ENCODE data around the gene CLMP. TPM values are rescaled to one million over a fixed set of nuclear protein-coding genes. Genes with fewer than 3 reads are reported as not detected.
"Not testable (repeated sequence)": the region's sequence is repeated elsewhere in the genome, so short reads cannot be mapped to it uniquely, and the experiment has no call there.

Gene CLMP
- polyA plus RNA-seq, 1 donor (not counting 4 experiments of a cell fraction or from before 2014, with no cell fraction given): 2.7 TPM

DNA sequence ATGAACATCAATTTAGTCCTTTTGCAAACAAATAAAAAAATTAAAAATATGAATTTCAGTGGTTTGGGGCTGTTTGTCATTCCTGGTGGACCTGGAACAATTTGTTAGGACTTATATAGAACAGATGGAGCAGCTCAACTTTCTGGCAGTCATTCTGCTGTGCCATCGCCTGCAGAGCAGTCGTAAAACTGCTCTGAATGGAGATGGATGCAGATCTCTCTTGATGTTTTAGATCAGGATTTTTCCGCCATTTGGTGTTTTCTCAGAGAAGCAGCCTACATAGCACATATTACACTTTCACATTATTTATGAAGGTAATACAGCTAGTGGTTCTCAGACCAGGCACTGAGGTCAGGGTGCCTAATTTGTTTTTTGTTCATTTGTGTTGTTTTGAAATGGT, 101.3 kb downstream of the CLMP start:
- H4K20me1 ChIP-seq (ENCODE audit: control insufficient read depth, extremely low read depth, insufficient read depth, low read length): no peaks in the 10 kb centered on the region
- no peak overlapping the region for H3K27ac ChIP-seq (ENCODE audit: control insufficient read depth, insufficient read depth, low read length)
- FAIRE-seq (no peak), DNase-seq (ENCODE audit: low read depth, low spot score) (no peak)
- no peak overlapping the region for H3K4me3 ChIP-seq (ENCODE audit: control insufficient read depth in 2 of 3, extremely low read depth in 1 of 3, insufficient read depth in 2 of 3, low read depth in 1 of 3, low read length in 3 of 3)
- H3K36me3 ChIP-seq (ENCODE audit: control insufficient read depth in 2 of 2, extremely low read depth in 1 of 2, insufficient read depth in 2 of 2, low read length in 2 of 2): peaks cover 0 to 4% of the 10 kb centered on the region in 2 experiments
- H3K4me2 ChIP-seq (ENCODE audit: control insufficient read depth, extremely low read depth, insufficient read depth, low read depth, low read length): no peak overlapping the region
- no peaks in the 10 kb centered on the region for H3K9me3 ChIP-seq (ENCODE audit: control insufficient read depth, low read depth, low read length)
- no peak for TF ChIP-seq EZH2 (IDR thresholded peaks at IDR 0.05; ENCODE audit: low read length)
- TF ChIP-seq, protein P1, sequence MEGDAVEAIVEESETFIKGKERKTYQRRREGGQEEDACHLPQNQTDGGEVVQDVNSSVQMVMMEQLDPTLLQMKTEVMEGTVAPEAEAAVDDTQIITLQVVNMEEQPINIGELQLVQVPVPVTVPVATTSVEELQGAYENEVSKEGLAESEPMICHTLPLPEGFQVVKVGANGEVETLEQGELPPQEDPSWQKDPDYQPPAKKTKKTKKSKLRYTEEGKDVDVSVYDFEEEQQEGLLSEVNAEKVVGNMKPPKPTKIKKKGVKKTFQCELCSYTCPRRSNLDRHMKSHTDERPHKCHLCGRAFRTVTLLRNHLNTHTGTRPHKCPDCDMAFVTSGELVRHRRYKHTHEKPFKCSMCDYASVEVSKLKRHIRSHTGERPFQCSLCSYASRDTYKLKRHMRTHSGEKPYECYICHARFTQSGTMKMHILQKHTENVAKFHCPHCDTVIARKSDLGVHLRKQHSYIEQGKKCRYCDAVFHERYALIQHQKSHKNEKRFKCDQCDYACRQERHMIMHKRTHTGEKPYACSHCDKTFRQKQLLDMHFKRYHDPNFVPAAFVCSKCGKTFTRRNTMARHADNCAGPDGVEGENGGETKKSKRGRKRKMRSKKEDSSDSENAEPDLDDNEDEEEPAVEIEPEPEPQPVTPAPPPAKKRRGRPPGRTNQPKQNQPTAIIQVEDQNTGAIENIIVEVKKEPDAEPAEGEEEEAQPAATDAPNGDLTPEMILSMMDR (optimal IDR thresholded peaks at IDR 0.05 in 1 of 3, IDR thresholded peaks at IDR 0.05 in 1 of 3, conservative IDR thresholded peaks at IDR 0.05 in 1 of 3; ENCODE audit: extremely low read depth in 1 of 3, insufficient read depth in 2 of 3, low read length in 3 of 3): no peak
- H3K9me1 ChIP-seq (ENCODE audit: control insufficient read depth, extremely low read depth, insufficient read depth, low read length): no peaks in the 10 kb centered on the region
- no peaks in the 10 kb centered on the region for H3K4me1 ChIP-seq (ENCODE audit: control insufficient read depth, extremely low read depth, insufficient read depth, low read length)
- H3K79me2 ChIP-seq (ENCODE audit: control insufficient read depth, insufficient read depth, low read length): no peaks in the 10 kb centered on the region
- H3K9ac ChIP-seq (ENCODE audit: control insufficient read depth, extremely low read depth, insufficient read depth, low read length): no peak overlapping the region
- H2AFZ ChIP-seq (ENCODE audit: control insufficient read depth, low read length): no peak overlapping the region
- dilution Hi-C loops (cut with MboI; ENCODE audit: extremely low pct_ligation_motif_present, low sequenced_read_pairs): no loop called here
- no peaks in the 10 kb centered on the region for H3K27me3 ChIP-seq (ENCODE audit: control insufficient read depth, extremely low read depth, insufficient read depth, low read length)

DNA sequence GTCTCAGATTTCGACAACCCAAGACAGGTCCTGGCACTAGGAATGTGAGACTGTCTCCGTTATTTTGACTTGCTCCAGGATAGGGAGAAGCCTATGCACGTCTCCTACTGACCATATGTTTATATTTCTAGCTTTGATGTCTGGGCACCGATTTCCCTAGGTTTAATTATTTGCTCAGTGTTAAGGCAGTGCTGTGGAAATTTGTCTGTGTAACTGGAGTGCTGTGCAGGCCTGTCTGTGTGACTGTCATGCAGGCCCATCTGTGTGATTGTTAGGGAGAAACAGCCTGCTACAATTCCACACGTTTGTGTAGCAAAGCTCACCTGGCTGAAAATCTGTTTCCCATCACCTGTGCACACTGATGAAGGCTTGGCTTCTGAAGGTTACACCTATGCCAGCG, 103.5 kb downstream of the CLMP start:
- Histone ChIP-seq H3K4me2 (ENCODE audit: control insufficient read depth, extremely low read depth, insufficient read depth, low read depth, low read length) (no peak overlapping the region), H4K20me1 (ENCODE audit: control insufficient read depth, extremely low read depth, insufficient read depth, low read length) (no peaks in the 10 kb centered on the region), H3K36me3 (ENCODE audit: control insufficient read depth in 2 of 2, extremely low read depth in 1 of 2, insufficient read depth in 2 of 2, low read length in 2 of 2) (no peaks in the 10 kb centered on the region), H3K9ac (ENCODE audit: control insufficient read depth, extremely low read depth, insufficient read depth, low read length) (no peak overlapping the region), H3K9me1 (ENCODE audit: control insufficient read depth, extremely low read depth, insufficient read depth, low read length) (no peaks in the 10 kb centered on the region), H3K4me3 (ENCODE audit: control insufficient read depth in 2 of 3, extremely low read depth in 1 of 3, insufficient read depth in 2 of 3, low read depth in 1 of 3, low read length in 3 of 3) (no peak overlapping the region), H3K27me3 (ENCODE audit: control insufficient read depth, extremely low read depth, insufficient read depth, low read length) (no peaks in the 10 kb centered on the region), H3K9me3 (ENCODE audit: control insufficient read depth, low read depth, low read length) (no peaks in the 10 kb centered on the region), H2AFZ (ENCODE audit: control insufficient read depth, low read length) (no peak overlapping the region), H3K4me1 (ENCODE audit: control insufficient read depth, extremely low read depth, insufficient read depth, low read length) (no peaks in the 10 kb centered on the region), H3K27ac (ENCODE audit: control insufficient read depth, insufficient read depth, low read length) (no peak overlapping the region), H3K79me2 (ENCODE audit: control insufficient read depth, insufficient read depth, low read length) (no peaks in the 10 kb centered on the region)
- FAIRE-seq: no peak
- dilution Hi-C loops (cut with MboI; ENCODE audit: extremely low pct_ligation_motif_present, low sequenced_read_pairs): no loop called here
- no peak for TF ChIP-seq EZH2 (IDR thresholded peaks at IDR 0.05; ENCODE audit: low read length)
- TF ChIP-seq, protein P1 (optimal IDR thresholded peaks at IDR 0.05 in 1 of 3, IDR thresholded peaks at IDR 0.05 in 1 of 3, conservative IDR thresholded peaks at IDR 0.05 in 1 of 3; ENCODE audit: extremely low read depth in 1 of 3, insufficient read depth in 2 of 3, low read length in 3 of 3): no peak
- DNase-seq (ENCODE audit: low read depth, low spot score): no peak

DNA sequence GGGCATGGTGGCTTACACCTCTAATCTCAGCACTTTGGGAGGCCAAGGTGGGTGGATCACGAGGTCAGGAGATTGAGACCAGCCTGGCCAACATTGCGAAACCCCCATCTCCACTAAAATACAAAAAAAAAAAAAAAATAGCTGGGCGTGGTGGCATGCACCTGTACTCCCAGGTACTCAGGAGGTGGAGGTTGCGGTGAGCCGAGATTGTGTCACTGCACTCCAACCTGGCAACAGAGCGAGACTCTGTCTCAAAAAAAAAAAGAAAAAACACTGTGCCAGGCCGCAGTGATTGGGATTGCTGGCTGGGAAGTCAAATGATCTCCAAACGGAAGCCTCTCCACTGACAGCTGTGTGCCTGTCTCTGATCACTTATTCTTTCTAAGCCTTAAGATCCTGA, 104.9 kb downstream of the CLMP start:
- H3K36me3 ChIP-seq (ENCODE audit: control insufficient read depth in 2 of 2, extremely low read depth in 1 of 2, insufficient read depth in 2 of 2, low read length in 2 of 2); dilution Hi-C loops (cut with MboI; ENCODE audit: extremely low pct_ligation_motif_present, low sequenced_read_pairs); H3K9me1 ChIP-seq (ENCODE audit: control insufficient read depth, extremely low read depth, insufficient read depth, low read length); H3K9me3 ChIP-seq (ENCODE audit: control insufficient read depth, low read depth, low read length); DNase-seq (ENCODE audit: low read depth, low spot score); H3K27me3 ChIP-seq (ENCODE audit: control insufficient read depth, extremely low read depth, insufficient read depth, low read length); H4K20me1 ChIP-seq (ENCODE audit: control insufficient read depth, extremely low read depth, insufficient read depth, low read length); H3K9ac ChIP-seq (ENCODE audit: control insufficient read depth, extremely low read depth, insufficient read depth, low read length); H3K79me2 ChIP-seq (ENCODE audit: control insufficient read depth, insufficient read depth, low read length); FAIRE-seq; H2AFZ ChIP-seq (ENCODE audit: control insufficient read depth, low read length); H3K27ac ChIP-seq (ENCODE audit: control insufficient read depth, insufficient read depth, low read length); H3K4me1 ChIP-seq (ENCODE audit: control insufficient read depth, extremely low read depth, insufficient read depth, low read length); H3K4me2 ChIP-seq (ENCODE audit: control insufficient read depth, extremely low read depth, insufficient read depth, low read depth, low read length); H3K4me3 ChIP-seq (ENCODE audit: control insufficient read depth in 2 of 3, extremely low read depth in 1 of 3, insufficient read depth in 2 of 3, low read depth in 1 of 3, low read length in 3 of 3): not testable (repeated sequence)

DNA sequence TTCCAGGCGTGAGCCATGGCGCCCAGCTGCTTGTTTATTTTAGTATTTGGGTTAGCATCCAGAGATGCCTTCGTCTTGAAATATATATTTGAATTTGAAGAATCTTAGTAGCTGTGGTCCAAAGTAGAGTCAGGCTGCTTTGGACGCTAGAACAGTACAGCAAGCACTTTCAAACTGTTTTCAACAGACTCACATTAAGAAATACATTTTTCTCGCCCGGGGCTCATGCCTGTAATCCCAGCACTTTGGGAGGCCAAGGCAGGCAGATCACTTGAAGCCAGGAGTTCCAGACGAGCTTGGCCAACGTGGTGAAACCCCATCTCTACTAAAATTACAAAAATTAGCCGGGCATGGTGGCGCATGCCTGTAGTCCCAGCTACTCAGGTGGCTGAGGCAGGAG, 106.2 kb downstream of the CLMP start:
- H2AFZ ChIP-seq (ENCODE audit: control insufficient read depth, low read length); H4K20me1 ChIP-seq (ENCODE audit: control insufficient read depth, extremely low read depth, insufficient read depth, low read length); H3K9me3 ChIP-seq (ENCODE audit: control insufficient read depth, low read depth, low read length); H3K36me3 ChIP-seq (ENCODE audit: control insufficient read depth in 2 of 2, extremely low read depth in 1 of 2, insufficient read depth in 2 of 2, low read length in 2 of 2); H3K79me2 ChIP-seq (ENCODE audit: control insufficient read depth, insufficient read depth, low read length); H3K4me2 ChIP-seq (ENCODE audit: control insufficient read depth, extremely low read depth, insufficient read depth, low read depth, low read length); FAIRE-seq; dilution Hi-C loops (cut with MboI; ENCODE audit: extremely low pct_ligation_motif_present, low sequenced_read_pairs); H3K27me3 ChIP-seq (ENCODE audit: control insufficient read depth, extremely low read depth, insufficient read depth, low read length); H3K9me1 ChIP-seq (ENCODE audit: control insufficient read depth, extremely low read depth, insufficient read depth, low read length); H3K9ac ChIP-seq (ENCODE audit: control insufficient read depth, extremely low read depth, insufficient read depth, low read length); DNase-seq (ENCODE audit: low read depth, low spot score); H3K4me3 ChIP-seq (ENCODE audit: control insufficient read depth in 2 of 3, extremely low read depth in 1 of 3, insufficient read depth in 2 of 3, low read depth in 1 of 3, low read length in 3 of 3); H3K4me1 ChIP-seq (ENCODE audit: control insufficient read depth, extremely low read depth, insufficient read depth, low read length); H3K27ac ChIP-seq (ENCODE audit: control insufficient read depth, insufficient read depth, low read length): not testable (repeated sequence)

All from keratinocyte (primary cell).